Type B pancreatic cell (in vitro differentiated cells): Measurements from ENCODE around the gene RBP3. TPM values are rescaled to one million over a fixed set of nuclear protein-coding genes. Genes with fewer than 3 reads are reported as not detected.

ENCODE experiments used
- DNase-seq: peaks from one replicate; pipeline ENCODE4 v3.0.0; 2021; ENCODE audit warnings: mixed read lengths; ENCODE audit not compliant: unreplicated experiment; ENCODE audit errors: extremely low spot score
- H3K27ac Mint-ChIP-seq: 2 replicates; pipeline ENCODE4 v1.8.0; 2021; ENCODE audit warnings: mild to moderate bottlenecking, mixed read lengths
- H3K27me3 Mint-ChIP-seq: 2 replicates; pipeline ENCODE4 v1.8.0; 2021; ENCODE audit warnings: mixed read lengths
- H3K36me3 Mint-ChIP-seq: 2 replicates; pipeline ENCODE4 v1.8.0; 2021; ENCODE audit warnings: mixed read lengths
- H3K4me1 Mint-ChIP-seq: one replicate; pipeline ENCODE4 v1.8.0; 2021; ENCODE audit warnings: mixed read lengths; ENCODE audit not compliant: unreplicated experiment
- H3K4me3 Mint-ChIP-seq: 2 replicates; pipeline ENCODE4 v1.8.0; 2021; ENCODE audit warnings: mild to moderate bottlenecking, mixed read lengths
- H3K9me3 Mint-ChIP-seq: 2 replicates; pipeline ENCODE4 v1.8.0; 2021; ENCODE audit warnings: mixed read lengths
- total RNA-seq: library from RNA; stranded (reverse); gene quantifications from 2 replicates; pipeline ENCODE4 v1.2.1, GENCODE V29; 2021; ENCODE audit warnings: low replicate concordance
- TF ChIP-seq, protein P1 (sequence below): fragments of 200-600 bp; sonication (generic); conservative IDR thresholded peaks from 2 replicates; pipeline ENCODE4 v1.5.0; 2021; ENCODE audit warnings: antibody characterized with exemption, mild to moderate bottlenecking

The RBP3 gene
- total RNA-seq, 1 donor from 2014 or later = not detected

DNA sequence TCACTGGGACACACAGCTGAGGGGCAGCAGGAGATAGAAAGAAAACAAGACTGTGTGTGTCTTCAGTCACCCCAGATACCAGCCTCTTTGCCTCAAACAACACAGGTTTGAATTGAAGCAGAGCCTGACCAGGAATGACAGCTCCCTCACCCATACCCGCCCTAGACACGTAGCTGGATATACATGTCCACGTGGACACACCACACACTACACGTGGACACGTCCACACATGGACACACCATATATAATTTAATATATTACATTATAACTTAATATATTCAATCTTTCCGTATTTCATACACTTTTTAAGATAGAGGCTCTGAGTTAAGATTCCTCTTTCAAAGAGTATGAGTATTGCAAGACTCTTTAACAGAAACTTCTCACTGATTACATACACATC is 14.6 kb upstream of the RBP3 start:
- TF ChIP-seq, protein P1, sequence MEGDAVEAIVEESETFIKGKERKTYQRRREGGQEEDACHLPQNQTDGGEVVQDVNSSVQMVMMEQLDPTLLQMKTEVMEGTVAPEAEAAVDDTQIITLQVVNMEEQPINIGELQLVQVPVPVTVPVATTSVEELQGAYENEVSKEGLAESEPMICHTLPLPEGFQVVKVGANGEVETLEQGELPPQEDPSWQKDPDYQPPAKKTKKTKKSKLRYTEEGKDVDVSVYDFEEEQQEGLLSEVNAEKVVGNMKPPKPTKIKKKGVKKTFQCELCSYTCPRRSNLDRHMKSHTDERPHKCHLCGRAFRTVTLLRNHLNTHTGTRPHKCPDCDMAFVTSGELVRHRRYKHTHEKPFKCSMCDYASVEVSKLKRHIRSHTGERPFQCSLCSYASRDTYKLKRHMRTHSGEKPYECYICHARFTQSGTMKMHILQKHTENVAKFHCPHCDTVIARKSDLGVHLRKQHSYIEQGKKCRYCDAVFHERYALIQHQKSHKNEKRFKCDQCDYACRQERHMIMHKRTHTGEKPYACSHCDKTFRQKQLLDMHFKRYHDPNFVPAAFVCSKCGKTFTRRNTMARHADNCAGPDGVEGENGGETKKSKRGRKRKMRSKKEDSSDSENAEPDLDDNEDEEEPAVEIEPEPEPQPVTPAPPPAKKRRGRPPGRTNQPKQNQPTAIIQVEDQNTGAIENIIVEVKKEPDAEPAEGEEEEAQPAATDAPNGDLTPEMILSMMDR = no peak
- Mint-ChIP-seq H3K27me3 (peaks cover 12% of the 10 kb centered on the region), H3K4me1 (peaks cover 4% of the 10 kb centered on the region), H3K36me3 (no peaks in the 10 kb centered on the region), H3K9me3 (no peaks in the 10 kb centered on the region), H3K4me3 (no peak overlapping the region), H3K27ac (no peak overlapping the region)
- no peak for DNase-seq

DNA sequence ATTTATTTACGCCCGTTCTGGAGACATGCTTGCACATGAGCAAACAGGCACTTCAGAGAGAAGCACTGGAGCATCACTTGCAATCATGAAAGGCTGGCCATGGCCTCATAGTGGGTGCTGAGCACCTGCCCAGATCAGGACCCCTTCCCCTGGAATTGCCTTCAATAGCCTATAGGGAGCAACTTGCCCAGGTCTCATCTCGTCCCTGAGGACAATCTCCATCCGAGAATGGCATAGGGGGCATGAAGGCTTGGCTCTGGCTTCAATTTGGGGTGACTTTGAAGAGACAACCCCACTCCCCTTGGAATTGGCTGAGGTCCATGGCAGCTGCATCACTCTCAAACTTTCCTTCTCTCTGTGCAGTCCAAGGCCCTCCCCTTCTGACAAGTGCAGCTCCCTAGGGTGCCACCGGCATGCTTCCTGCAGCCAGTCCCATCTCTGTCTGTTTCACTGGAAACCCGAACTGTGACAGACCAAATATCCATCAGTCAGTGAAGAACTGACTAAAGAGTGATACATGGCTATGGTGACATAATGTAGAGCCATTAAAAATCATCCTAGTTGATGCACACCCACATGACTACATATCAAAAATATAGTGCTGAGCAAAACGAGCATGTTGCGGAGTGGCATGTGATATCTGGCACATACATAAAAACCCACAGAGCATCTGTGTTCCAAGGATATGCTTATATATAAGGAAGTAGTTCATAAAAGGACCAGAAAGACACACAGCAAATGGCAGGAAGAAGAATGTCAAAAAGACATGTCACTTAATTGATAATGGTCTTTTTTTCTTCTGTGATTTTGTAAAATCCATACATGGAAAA is 13.5 kb upstream of the RBP3 start:
- peaks cover 12% of the 10 kb centered on the region for H3K27me3 Mint-ChIP-seq
- H3K36me3 Mint-ChIP-seq = no peaks in the 10 kb centered on the region
- H3K4me3 Mint-ChIP-seq = no peak overlapping the region
- H3K27ac Mint-ChIP-seq = no peak overlapping the region
- H3K9me3 Mint-ChIP-seq = no peaks in the 10 kb centered on the region
- DNase-seq = no peak
- peaks cover 4% of the 10 kb centered on the region for H3K4me1 Mint-ChIP-seq
- TF ChIP-seq, protein P1 = no peak

DNA sequence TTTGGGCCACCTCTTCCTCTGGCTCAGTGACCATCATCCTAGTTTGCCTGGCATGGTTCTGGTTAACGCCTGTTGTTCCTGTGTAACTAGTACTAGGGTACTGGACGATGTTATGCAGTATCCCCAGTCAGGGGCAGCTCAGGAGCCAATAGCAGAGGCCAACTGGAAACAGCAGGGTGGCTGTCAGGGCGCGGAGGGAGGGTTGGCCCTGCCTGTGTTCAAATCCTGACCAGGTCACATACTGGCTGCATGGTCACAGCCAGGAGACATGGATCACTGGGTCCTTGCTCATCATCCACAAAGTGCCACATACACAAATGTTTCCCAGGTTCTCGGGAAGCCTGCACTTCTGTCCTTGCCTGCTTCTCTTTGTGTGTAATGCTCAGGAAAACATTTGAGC is 12.3 kb upstream of the RBP3 start:
- peaks cover 16% of the 10 kb centered on the region for H3K27me3 Mint-ChIP-seq
- no peaks in the 10 kb centered on the region for H3K36me3 Mint-ChIP-seq
- H3K4me1 Mint-ChIP-seq = peaks cover 4% of the 10 kb centered on the region
- no peaks in the 10 kb centered on the region for H3K9me3 Mint-ChIP-seq
- H3K4me3 Mint-ChIP-seq = no peak overlapping the region
- TF ChIP-seq, protein P1 = no peak
- DNase-seq = no peak
- no peak overlapping the region for H3K27ac Mint-ChIP-seq

DNA sequence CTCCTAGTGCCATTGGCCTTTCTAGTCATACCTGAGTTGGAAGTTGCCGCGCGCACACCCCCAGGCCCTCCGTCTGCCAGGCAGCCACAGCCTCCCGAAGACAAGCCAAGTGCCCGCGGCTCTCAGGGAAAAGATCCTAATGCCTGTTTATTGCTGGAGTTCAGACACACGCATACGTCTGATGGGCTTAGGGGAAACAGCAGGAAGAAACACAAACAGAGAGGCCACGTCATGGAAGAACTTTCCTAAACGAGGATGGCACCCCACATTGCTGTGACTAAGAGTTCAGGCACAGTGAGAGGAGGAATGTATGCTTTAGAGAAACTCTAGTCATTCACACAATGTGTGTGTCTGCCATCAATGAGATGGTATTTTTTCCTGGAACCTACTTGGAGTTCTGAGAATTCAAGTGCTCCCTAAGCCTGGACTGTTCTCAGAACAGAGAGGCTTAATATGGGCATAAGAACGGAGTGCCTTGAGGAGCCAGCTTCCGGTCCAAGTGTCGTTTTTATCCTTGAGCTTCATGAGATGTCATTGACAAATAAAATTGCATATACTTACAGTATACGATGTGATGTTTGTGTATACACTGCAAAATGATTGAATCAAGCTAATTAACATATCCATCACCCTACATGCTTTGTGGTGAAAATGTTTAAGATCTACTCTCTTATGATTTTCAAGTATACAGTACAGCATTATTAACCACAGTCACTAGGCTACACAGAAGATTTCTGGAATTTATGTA is 11.6 kb upstream of the RBP3 start:
- no peaks in the 10 kb centered on the region for H3K36me3 Mint-ChIP-seq
- DNase-seq = no peak
- no peaks in the 10 kb centered on the region for H3K9me3 Mint-ChIP-seq
- TF ChIP-seq, protein P1 = no peak
- no peak overlapping the region for H3K27ac Mint-ChIP-seq
- peaks cover 4% of the 10 kb centered on the region for H3K4me1 Mint-ChIP-seq
- H3K27me3 Mint-ChIP-seq = peaks cover 16% of the 10 kb centered on the region
- H3K4me3 Mint-ChIP-seq = no peak overlapping the region

DNA sequence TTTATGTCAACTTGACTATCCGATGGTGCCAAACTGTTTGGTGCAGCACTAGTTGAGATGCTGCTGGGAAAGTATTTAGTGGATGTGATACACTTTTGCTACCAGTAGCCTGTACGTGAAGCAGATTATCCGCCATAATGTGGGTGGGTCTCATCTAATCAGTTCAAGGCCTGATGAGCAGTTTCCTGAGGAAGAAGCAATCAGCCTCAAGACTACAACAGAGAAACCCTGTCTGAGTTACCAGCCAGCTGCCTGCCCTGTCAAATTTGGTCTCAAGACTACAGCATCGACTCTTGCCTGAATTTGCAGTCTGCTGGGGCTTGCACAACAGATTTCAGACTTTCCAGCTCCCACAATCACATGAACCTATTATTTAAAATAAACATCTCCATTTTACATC is 10.9 kb upstream of the RBP3 start:
- Mint-ChIP-seq H3K27ac (no peak overlapping the region), H3K4me1 (no peaks in the 10 kb centered on the region), H3K36me3 (no peaks in the 10 kb centered on the region), H3K27me3 (peaks cover 16% of the 10 kb centered on the region), H3K9me3 (no peaks in the 10 kb centered on the region), H3K4me3 (no peak overlapping the region)
- TF ChIP-seq, protein P1 = no peak
- no peak for DNase-seq
